NCI-H146 treated with DMSO at 0.1 percent for 48 hours (cell line): ENCODE data around the gene MSL3B.

Source experiments
- DNase-seq: peaks from one replicate; lab custom pipeline; 2025; ENCODE audit not compliant: unreplicated experiment; lab: John Stamatoyannopoulos, UW

Gene MSL3B

GRCh38 chr2:233835230-233836186, 32.7 kb downstream of the MSL3B start:
- DNase-seq = no peak

GRCh38 chr2:233833345-233833744, 34.8 kb downstream of the MSL3B start:
- DNase-seq = no peak

GRCh38 chr2:233832869-233833311, 35.3 kb downstream of the MSL3B start:
- DNase-seq = no peak

GRCh38 chr2:233832414-233832813, 35.8 kb downstream of the MSL3B start:
- DNase-seq = no peak

DNA sequence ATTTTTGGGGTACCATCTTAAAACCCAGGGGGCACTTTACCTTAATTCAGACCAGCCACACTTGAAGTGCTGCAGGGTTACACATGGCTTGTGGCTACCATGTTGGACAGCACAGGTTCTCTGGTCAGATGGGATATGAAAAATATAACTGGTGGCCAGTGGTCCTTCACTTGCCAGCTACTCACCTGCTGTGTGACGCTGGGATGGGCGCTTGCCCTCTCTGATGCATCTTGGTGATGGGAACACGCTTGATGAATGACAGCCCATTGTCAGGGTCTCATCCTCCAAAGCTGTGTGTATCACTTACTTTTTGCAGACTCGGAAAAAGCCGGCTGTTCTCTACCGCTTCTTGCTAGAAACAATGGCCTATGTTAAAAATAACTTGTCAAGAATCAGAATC, 36.3 kb downstream of the MSL3B start:
- no peak for DNase-seq

DNA sequence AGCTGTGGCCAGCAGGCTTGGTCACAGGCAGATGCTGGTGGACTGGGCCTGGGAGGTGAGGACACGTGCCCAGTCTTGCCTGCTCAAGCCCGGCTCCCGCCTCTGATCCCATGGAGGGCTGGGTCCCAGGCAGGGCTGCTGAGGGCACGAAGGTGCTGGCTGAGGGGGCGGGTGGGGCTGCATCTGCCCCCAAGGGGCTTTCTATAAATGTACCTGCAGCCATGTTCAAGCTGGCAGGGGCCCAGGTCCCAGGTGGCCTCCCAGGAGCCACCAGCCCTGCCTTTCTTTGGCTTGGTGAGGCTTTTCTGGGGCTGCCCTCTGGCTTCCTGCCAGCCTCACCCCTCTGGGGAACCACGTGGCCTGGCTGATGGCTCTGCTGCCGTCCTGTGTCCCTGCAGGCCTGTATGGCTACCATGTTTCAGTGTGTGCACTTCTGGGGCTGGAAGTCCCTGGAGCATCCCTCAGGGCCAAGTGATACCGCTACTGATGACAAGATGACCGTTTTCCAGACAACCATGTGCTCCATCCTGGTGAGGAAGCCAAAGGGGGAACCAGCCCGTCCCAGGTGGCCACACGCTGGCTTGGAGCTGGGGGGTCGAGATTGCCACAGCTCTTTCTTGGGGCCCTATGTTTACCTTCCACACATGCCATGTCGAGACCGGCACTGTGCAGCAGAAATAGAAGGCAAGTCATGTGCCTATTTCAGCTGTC, 37.0 kb downstream of the MSL3B start:
- no peak for DNase-seq

DNA sequence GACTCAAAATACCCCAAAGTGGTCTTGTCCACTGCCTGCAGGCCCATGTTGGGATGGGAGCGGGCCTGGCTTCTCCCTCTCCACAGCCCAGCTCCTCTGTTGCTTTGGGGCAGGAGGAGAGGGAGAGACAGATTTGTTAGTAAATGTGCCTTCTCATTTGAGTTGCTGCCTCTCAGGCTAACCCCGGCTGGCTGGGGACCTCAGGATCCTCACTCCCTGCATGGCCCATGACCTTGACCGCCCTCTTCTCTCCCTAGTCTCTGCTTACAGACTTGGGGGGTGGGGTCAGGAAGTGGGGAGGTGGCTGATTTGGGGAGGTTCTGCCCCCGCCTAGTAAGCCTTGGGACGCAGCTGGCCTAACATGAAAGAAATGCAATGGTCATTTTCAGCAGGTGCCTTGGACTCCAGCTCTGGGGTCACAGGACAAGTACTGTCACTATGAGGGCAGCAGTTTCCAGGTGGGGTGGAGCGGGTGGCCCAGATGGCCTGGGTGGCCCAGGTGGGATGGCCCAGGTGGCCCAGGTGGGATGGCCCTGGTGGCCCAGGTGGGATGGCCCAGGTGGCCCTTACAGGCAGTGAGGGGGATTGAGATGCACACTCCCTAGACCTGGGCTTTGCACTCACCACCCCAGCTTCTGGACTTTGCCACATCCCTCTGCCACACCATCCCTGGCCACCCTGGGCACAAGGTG, 37.9 kb downstream of the MSL3B start:
- DNase-seq = no peak

- no peak for DNase-seq
These were observed 38.7 kb downstream of the MSL3B start for GRCh38 chr2:233829193-233830110.

DNA sequence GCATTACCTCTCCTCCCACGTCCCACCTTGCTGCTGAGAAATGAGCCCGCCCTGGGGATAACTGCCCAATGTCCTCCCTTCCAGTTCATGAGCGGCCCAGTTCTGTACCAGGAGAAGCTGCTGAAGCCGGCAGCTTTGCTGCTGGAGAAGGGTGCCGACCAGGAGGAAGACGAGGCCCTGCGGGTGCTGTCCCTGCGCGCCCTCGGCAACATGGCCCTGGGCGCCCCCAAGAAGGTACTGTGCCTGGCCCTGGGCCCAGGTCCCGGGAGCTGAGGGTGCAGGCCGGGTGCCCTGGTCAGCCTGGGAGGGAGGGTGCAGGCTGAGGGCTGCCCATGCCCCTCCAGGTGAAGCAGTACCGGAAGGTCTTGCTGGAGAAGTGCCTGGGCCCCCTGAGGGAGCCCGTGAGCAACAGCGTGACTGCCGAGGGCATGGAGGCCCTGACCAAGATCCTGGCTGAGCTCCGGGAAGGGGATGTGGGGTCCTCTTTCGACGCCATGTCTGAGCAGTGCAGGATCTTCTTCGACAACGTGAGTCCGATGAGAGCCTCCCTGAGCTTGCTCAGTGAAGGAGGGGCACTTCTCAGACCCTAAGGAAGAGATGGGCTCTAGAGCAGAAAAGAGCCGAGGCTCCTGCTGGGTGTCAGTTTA, 39.5 kb downstream of the MSL3B start:
- no peak for DNase-seq

- DNase-seq = no peak
These were observed 43.8 kb downstream of the MSL3B start for GRCh38 chr2:233824373-233824772.

GRCh38 chr2:233823731-233824121, 44.5 kb downstream of the MSL3B start:
- DNase-seq = no peak

GRCh38 chr2:233822781-233823730, 45.1 kb downstream of the MSL3B start:
- no peak for DNase-seq

GRCh38 chr2:233822101-233822771, 46.0 kb downstream of the MSL3B start:
- no peak for DNase-seq

- no peak for DNase-seq
These were observed 46.5 kb downstream of the MSL3B start for GRCh38 chr2:233821709-233822100.

DNA sequence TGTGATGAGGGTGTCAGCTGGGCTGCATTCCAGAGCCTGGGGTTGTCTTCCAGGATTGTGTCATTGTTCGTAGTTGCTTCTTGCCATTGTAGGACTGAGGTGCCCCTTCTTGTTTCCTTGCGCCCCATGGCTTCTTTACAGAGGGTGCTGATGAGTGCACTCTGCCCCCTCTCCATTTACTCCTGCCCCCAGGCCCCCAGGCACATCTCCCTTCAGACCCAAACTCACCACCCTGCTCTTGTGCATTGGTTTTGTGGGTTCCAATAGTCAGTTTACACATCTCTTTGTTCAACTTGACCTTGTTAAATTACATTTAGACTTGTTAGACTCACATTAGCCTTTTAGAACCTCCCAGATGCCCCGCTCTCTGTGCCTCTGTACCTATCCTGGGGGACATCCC, 47.0 kb downstream of the MSL3B start:
- no peak for DNase-seq

- no peak for DNase-seq
These were observed 47.4 kb downstream of the MSL3B start for GRCh38 chr2:233820774-233821105.

DNA sequence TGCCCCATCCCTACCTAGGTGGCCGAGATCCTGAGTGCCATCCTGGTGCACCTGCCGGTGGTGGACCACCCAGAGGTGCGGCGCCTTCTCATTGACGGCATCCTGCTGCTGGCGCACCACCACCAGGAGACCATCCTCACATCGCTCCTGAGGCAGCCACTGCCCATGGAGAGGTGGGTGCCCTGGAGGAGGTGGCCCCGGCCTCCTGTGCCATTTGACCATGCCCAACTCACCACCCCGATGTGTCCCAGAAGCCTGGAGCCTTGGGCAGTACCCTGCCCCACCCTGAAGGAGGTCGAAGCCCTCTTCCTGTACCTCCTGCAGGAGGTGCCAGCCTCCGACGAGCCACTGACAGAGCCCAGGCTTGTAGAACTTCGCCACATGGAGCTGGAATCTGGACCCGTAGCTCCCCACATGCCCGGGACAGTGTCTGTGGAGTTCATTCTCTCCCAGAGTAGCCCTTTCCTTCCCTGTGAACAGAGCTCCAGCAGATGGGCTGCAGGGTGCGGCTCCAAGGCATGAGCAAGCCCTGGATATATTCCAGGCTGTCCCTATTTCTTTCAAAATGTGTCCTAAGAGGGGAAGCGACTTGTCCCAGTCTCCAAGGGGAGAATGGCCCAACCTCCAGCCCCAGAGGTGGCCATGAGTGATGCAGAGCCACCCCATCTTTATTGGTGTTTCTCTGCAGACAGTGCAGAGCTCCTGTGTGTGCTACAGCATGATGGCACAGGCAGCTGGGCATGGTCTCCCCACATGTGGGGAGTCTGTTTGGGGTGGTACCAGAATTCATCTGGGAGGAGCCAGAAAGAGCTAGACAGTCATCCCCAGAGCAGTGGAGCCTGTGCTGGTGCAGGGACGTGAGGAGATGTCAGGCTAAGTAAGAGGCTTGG, 48.1 kb downstream of the MSL3B start:
- no peak for DNase-seq
